Activated naive CD8-positive, alpha-beta T cell treated with anti-CD3 and anti-CD28 coated beads for 36 hours (primary cell): ENCODE results near the gene MTA2. TPM values are rescaled to one million over a fixed set of nuclear protein-coding genes. Genes with fewer than 3 reads are reported as not detected.
"Not testable (repeated sequence)": the region's sequence is repeated elsewhere in the genome, so short reads cannot be mapped to it uniquely, and the experiment has no call there.

ENCODE experiments used
- DNase-seq: peaks from one replicate; pipeline ENCODE4 v3.0.0; 2021
- H3K27ac Mint-ChIP-seq: one replicate; pipeline ENCODE4 v1.8.0; 2022; ENCODE audit warnings: mild to moderate bottlenecking, moderate library complexity, mixed read lengths
- H3K27me3 Mint-ChIP-seq: one replicate; pipeline ENCODE4 v1.8.0; 2022; ENCODE audit warnings: mild to moderate bottlenecking, mixed read lengths
- H3K36me3 Mint-ChIP-seq: one replicate; pipeline ENCODE4 v1.8.0; 2021; ENCODE audit warnings: mild to moderate bottlenecking, mixed read lengths
- H3K4me1 Mint-ChIP-seq: one replicate; pipeline ENCODE4 v1.8.0; 2021; ENCODE audit warnings: mixed read lengths
- H3K4me3 Mint-ChIP-seq: one replicate; pipeline ENCODE4 v1.8.0; 2022; ENCODE audit warnings: mild to moderate bottlenecking, moderate library complexity, mixed read lengths
- H3K9me3 Mint-ChIP-seq: one replicate; pipeline ENCODE4 v1.8.0; 2022; ENCODE audit warnings: mixed read lengths
- total RNA-seq, 2 experiments: library from RNA; stranded (reverse); gene quantifications; one replicate each; pipeline ENCODE4 v1.2.3, GENCODE V29; 2021

MTA2 gene
- total RNA-seq, 2 experiments from 2014 or later = 196 to 200 TPM

GRCh38 chr11:62555464-62556107 lies 46.1 kb downstream of the MTA2 start:
- peak overlapping the region; percentile 59 for H3K4me3 Mint-ChIP-seq
- peak; percentile 74 for DNase-seq
- peaks cover 2% of the 10 kb centered on the region for H3K9me3 Mint-ChIP-seq
- peaks cover 3% of the 10 kb centered on the region for H3K27me3 Mint-ChIP-seq
- H3K27ac Mint-ChIP-seq = peak overlapping the region; percentile 95
- peaks cover 57% of the 10 kb centered on the region for H3K36me3 Mint-ChIP-seq
- peaks cover 90% of the 10 kb centered on the region for H3K4me1 Mint-ChIP-seq

GRCh38 chr11:62554387-62555167 lies 47.1 kb downstream of the MTA2 start:
- no peak for DNase-seq
- Mint-ChIP-seq H3K27me3 (peaks cover 3% of the 10 kb centered on the region), H3K36me3 (peaks cover 47% of the 10 kb centered on the region), H3K4me3 (no peak overlapping the region), H3K27ac (peak overlapping the region; percentile 95), H3K9me3 (peaks cover 2% of the 10 kb centered on the region), H3K4me1 (peaks cover 87% of the 10 kb centered on the region)

- H3K4me3 Mint-ChIP-seq = peak overlapping the region; percentile 15
Measured at GRCh38 chr11:62553839-62554361, 47.8 kb downstream of the MTA2 start.

GRCh38 chr11:62553080-62553838 lies 48.4 kb downstream of the MTA2 start:
- peak; percentile 45 for DNase-seq
- Mint-ChIP-seq H3K27ac (peak overlapping the region; percentile 89), H3K9me3 (peaks cover 2% of the 10 kb centered on the region), H3K36me3 (peaks cover 39% of the 10 kb centered on the region), H3K4me3 (peak overlapping the region; percentile 44), H3K4me1 (peaks cover 81% of the 10 kb centered on the region), H3K27me3 (peaks cover 3% of the 10 kb centered on the region)

More at GRCh38 chr11:62553839-62554361, 47.8 kb downstream of the MTA2 start:
- peaks cover 3% of the 10 kb centered on the region for H3K27me3 Mint-ChIP-seq
- DNase-seq = no peak
- H3K4me1 Mint-ChIP-seq = peaks cover 82% of the 10 kb centered on the region
- peaks cover 2% of the 10 kb centered on the region for H3K9me3 Mint-ChIP-seq
- H3K36me3 Mint-ChIP-seq = peaks cover 41% of the 10 kb centered on the region
- H3K27ac Mint-ChIP-seq = peak overlapping the region; percentile 95

- no peak for DNase-seq
- peak overlapping the region; percentile 44 for H3K4me3 Mint-ChIP-seq
- H3K9me3 Mint-ChIP-seq = peaks cover 2% of the 10 kb centered on the region
- H3K27me3 Mint-ChIP-seq = peaks cover 5% of the 10 kb centered on the region
- H3K27ac Mint-ChIP-seq = peak overlapping the region; percentile 89
- peaks cover 34% of the 10 kb centered on the region for H3K36me3 Mint-ChIP-seq
- peaks cover 81% of the 10 kb centered on the region for H3K4me1 Mint-ChIP-seq
Measured at GRCh38 chr11:62552485-62553079, 49.1 kb downstream of the MTA2 start.

- H3K4me3 Mint-ChIP-seq, H3K9me3 Mint-ChIP-seq, H3K27ac Mint-ChIP-seq, DNase-seq, H3K27me3 Mint-ChIP-seq: not testable (repeated sequence)
- peaks cover 23% of the 10 kb centered on the region for H3K36me3 Mint-ChIP-seq
- peaks cover 66% of the 10 kb centered on the region for H3K4me1 Mint-ChIP-seq
Measured at GRCh38 chr11:62550478-62550877, 51.2 kb downstream of the MTA2 start.

- peaks cover 8% of the 10 kb centered on the region for H3K36me3 Mint-ChIP-seq
- H3K4me1 Mint-ChIP-seq = peaks cover 61% of the 10 kb centered on the region
- no peak overlapping the region for H3K27ac Mint-ChIP-seq
- peaks cover 8% of the 10 kb centered on the region for H3K27me3 Mint-ChIP-seq
- no peaks in the 10 kb centered on the region for H3K9me3 Mint-ChIP-seq
- DNase-seq = no peak
- no peak overlapping the region for H3K4me3 Mint-ChIP-seq
Measured at GRCh38 chr11:62548545-62549335, 52.9 kb downstream of the MTA2 start.

GRCh38 chr11:62547691-62548281 lies 53.9 kb downstream of the MTA2 start:
- Mint-ChIP-seq H3K4me3 (peak overlapping the region; percentile 48), H3K27me3 (peaks cover 8% of the 10 kb centered on the region), H3K9me3 (no peaks in the 10 kb centered on the region), H3K4me1 (peaks cover 61% of the 10 kb centered on the region), H3K36me3 (peaks cover 7% of the 10 kb centered on the region), H3K27ac (no peak overlapping the region)
- DNase-seq = no peak

GRCh38 chr11:62546929-62547625 lies 54.6 kb downstream of the MTA2 start:
- Mint-ChIP-seq H3K9me3 (no peaks in the 10 kb centered on the region), H3K4me3 (peak overlapping the region; percentile 65), H3K4me1 (peaks cover 59% of the 10 kb centered on the region), H3K27me3 (peaks cover 8% of the 10 kb centered on the region), H3K36me3 (peaks cover 2% of the 10 kb centered on the region), H3K27ac (peak overlapping the region; percentile 54)
- no peak for DNase-seq

GRCh38 chr11:62546244-62546928 lies 55.3 kb downstream of the MTA2 start, which contains the start of gene AHNAK:
Gene AHNAK, minus strand, starts transcription at chr11:62546806. Its CDS starts 10,708 bp downstream, at chr11:62536098.
- DNase-seq = peak; percentile 78
- peaks cover 59% of the 10 kb centered on the region for H3K4me1 Mint-ChIP-seq
- peak within 1 kb of the TSS; percentile 54 for H3K27ac Mint-ChIP-seq
- peak within 1 kb of the TSS; percentile 88 for H3K4me3 Mint-ChIP-seq
- peaks cover 5% of the 10 kb centered on the region for H3K27me3 Mint-ChIP-seq
- H3K36me3 Mint-ChIP-seq = no peaks in the 10 kb centered on the region
- no peaks in the 10 kb centered on the region for H3K9me3 Mint-ChIP-seq

- DNase-seq = peak; percentile 62
- Mint-ChIP-seq H3K27me3 (peaks cover 5% of the 10 kb centered on the region), H3K4me1 (peaks cover 59% of the 10 kb centered on the region), H3K27ac (no peak overlapping the region), H3K9me3 (no peaks in the 10 kb centered on the region), H3K36me3 (no peaks in the 10 kb centered on the region), H3K4me3 (peak overlapping the region; percentile 88)
Measured at GRCh38 chr11:62545437-62546243, 56.0 kb downstream of the MTA2 start.
